NCI-H146 (cell line): ENCODE measurements around the gene ZNF474.
A peak's percentile ranks its signal among the peaks of the same experiment; 100 is the strongest.

Source experiments
- DNase-seq: peaks from one replicate; lab custom pipeline; 2025; lab: John Stamatoyannopoulos, UW

ZNF474 gene

DNA sequence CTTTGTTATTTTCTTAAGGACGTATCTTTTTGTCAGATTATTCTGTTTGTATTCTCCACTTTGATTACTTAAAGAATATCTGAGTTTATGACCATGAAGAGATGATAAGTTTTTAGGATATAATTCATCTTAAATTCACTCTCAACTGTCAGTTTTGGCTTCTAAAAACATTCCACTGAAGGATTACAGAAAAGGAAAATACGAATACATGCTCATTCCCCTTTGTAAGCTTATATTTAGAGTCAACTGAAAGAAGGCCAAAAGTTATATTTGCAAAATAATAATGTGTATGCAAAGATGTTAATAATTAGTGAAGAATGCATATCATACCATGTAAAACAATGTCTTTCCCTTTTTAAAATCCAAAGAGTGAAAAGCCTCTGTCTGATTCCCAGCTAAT is 52.5 kb downstream of the ZNF474 start:
- no peak for DNase-seq

DNA sequence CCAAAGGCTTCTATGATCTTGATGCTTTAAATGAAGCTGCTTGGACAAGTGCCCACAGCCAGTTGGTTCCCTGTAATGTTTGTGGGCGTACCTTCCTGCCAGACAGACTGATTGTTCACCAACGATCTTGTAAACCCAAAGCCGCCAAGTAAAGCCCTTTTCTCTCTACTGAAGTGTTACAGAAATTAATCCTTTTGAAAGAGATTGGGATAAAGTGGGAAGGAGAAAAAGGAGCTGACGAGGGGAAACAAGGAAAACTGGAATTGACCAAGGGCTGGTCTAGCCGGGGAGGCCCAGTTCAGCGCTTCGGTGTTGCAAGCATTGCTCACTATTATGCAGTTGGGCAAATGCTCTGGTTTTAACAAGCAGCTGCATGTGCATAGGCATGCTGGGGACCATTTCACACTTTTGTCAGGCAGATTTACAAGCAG is 53.2 kb downstream of the ZNF474 start:
- peak; percentile 0 for DNase-seq

GRCh38 chr5:122183098-122183787 is 53.9 kb downstream of the ZNF474 start:
- no peak for DNase-seq

- DNase-seq = no peak
Measured at GRCh38 chr5:122183788-122184170, 54.4 kb downstream of the ZNF474 start.

- DNase-seq = no peak
Measured at GRCh38 chr5:122184676-122185255, 55.4 kb downstream of the ZNF474 start.

DNA sequence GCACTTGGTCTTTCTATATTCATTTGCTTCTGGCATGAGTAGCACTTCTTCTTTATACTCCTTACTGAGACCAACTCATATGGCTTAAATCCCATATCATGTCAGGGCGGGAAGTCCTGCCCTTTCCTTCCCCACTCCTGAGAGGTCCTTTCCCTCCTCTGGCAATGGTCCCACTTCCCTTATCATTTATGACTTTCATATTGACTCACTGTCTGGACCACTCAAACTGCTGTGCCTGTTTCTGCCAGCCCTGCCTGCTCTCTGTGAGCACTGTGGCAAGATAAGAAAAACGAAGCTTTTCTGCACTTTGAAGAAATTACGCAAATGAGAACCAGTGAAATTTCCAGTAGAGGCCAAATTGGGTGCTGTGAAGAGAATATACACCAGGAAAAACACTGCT is 58.1 kb downstream of the ZNF474 start:
- no peak for DNase-seq

GRCh38 chr5:122190156-122190555 is 60.8 kb downstream of the ZNF474 start:
- no peak for DNase-seq

GRCh38 chr5:122192497-122193496 is 63.5 kb downstream of the ZNF474 start:
- DNase-seq = peak; percentile 43

DNA sequence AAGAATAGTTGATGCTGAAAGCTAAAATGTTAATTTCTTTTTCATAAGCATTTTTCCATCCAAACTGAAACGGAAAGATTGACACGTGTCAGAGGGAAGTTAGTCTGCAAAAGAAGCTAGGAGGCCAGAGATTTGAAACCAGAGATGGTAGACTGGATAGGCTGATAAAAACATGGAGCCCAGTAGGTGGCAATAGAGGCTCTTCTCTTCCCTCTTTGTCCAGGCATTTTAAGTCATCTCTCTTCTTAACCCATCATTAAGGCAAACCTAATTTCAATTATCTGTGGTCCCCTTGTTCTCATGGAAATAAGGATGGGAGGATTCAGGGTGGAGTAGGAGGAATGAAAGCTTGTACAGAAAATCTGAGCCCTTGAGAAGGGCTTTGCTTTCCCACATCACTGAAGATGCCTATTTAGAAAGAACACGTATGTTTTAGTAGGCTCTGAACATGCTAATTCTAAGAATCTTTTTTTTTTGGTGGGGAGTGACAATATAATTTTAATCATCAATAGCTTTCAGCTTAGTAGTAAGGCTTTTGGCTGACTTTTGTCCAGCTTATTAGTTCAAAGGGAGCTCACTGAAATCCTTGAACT is 66.6 kb downstream of the ZNF474 start:
- peak; percentile 35 for DNase-seq

DNA sequence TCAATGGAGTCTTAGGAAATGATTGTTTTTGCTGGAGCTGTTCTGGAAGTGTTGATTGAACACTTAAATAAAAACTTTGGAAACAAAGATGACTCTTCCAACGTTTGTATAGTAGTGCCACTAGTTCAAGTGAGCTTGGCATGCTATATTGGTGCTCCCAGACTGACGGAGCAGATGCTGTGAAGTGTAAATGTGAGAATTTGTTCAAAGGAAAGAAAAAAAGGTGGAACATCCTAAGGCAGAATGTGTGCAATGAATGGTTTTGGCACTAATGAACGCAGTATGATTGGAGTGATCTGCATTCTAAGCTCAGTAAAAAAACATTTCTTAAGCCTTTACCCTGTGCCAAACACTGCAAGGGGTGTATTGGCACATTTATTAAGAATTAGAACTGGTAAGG is 69.8 kb downstream of the ZNF474 start:
- DNase-seq = no peak

GRCh38 chr5:122200450-122200849 is 71.1 kb downstream of the ZNF474 start:
- no peak for DNase-seq

DNA sequence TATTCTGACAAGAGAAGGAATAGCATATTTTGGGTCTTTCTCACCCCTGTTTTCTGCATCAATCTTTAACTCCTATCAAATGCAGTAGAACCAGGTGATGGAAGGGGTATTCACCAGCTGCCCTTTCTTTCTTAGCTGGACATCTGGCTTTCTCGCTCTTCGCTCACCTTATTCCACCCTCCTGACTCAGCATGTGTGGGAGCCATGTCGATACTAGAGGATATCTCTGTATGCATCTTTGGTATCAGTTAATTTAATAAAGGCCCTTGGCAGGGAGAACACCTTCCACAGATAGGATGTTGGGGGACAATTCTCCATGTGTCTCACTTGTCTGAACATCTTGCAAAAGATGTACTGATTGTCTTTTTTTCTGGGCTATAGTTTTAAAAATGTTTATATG is 71.5 kb downstream of the ZNF474 start:
- no peak for DNase-seq

DNA sequence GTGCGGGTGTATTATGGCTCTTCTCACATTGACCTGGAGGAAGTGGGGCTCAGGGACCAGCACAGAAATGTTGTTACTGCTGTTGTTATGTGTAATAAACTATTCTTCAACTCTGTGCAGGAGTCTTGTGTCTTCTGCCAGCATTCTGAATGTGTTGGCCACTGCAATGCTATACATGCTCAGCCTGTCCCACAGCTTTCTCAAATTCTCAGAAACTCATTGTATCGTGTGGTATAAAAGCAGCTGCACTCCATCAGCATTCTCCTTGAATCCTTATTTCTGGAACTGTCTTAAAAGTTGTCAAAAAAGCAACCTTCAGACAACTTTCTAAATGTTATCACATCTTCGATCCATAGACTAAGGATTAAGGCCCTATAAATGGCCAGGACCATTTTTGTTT is 72.0 kb downstream of the ZNF474 start:
- DNase-seq = no peak

DNA sequence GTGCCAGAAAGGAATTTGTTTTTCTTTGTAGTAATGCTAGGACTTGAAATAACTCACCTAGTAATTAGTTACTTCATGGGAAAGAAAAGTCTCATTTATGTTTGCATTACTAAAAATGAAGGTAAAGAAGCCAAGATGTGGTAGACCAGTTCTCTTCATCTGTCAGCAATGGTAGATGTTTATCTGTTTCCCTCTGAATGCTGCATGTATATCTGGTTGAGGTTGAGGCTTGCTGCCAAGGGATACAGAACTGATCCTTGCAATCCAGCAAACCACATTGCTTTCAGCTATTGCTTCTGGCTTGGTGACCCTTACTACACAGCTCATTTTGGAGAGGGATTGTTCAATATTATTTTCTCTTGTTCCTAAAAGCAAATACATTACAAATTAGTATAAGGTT is 73.6 kb downstream of the ZNF474 start:
- DNase-seq = no peak
